GM23338 (cell line): ENCODE results near the gene HNF4A. TPM values are rescaled to one million over a fixed set of nuclear protein-coding genes. Genes with fewer than 3 reads are reported as not detected.

Experiments
- ATAC-seq: fragments of 200-7000 bp; cut with Tn5 transposase; 3 replicates; pipeline ENCODE4 v1.9.1; 2020
- DNase-seq: peaks from one replicate; pipeline ENCODE4 v3.0.0-alpha.2; 2015; ENCODE audit warnings: low spot score
- H2AFZ ChIP-seq: fragments of 200-600 bp; sonication (generic); 2 replicates; pipeline ENCODE4 v1.8.0; 2016; ENCODE audit warnings: antibody characterized with exemption, mild to moderate bottlenecking, moderate library complexity
- H3F3A ChIP-seq: fragments of 200-600 bp; sonication (generic); replicated peaks from 2 replicates; pipeline ENCODE4 v1.8.0; 2017; ENCODE audit warnings: antibody characterized with exemption, mixed run types, low read depth
- H3K27ac ChIP-seq: fragments of 200-600 bp; sonication (generic); 2 replicates; pipeline ENCODE4 v1.6.1; 2016; ENCODE audit warnings: low read depth
- H3K27me3 ChIP-seq: fragments of 200-600 bp; sonication (generic); 2 replicates; pipeline ENCODE4 v1.8.0; 2016; ENCODE audit warnings: mild to moderate bottlenecking, mixed run types, moderate library complexity; ENCODE audit not compliant: insufficient read depth
- H3K36me3 ChIP-seq: fragments of 200-600 bp; sonication (generic); 2 replicates; pipeline ENCODE4 v1.8.0; 2016; ENCODE audit warnings: mild to moderate bottlenecking; ENCODE audit not compliant: insufficient read depth
- H3K4me1 ChIP-seq: fragments of 200-600 bp; sonication (generic); 2 replicates; pipeline ENCODE4 v1.8.0; 2016; ENCODE audit warnings: mild to moderate bottlenecking, moderate library complexity; ENCODE audit not compliant: insufficient read depth
- H3K4me2 ChIP-seq: fragments of 200-600 bp; sonication (generic); 2 replicates; pipeline ENCODE4 v1.7.1; 2017; ENCODE audit warnings: mixed run types
- H3K4me3 ChIP-seq: fragments of 200-600 bp; sonication (generic); 2 replicates; pipeline ENCODE4 v1.6.1; 2016; ENCODE audit warnings: mixed run types
- H3K79me2 ChIP-seq: fragments of 200-600 bp; sonication (generic); replicated peaks from 2 replicates; pipeline ENCODE4 v1.8.0; 2017; ENCODE audit warnings: mild to moderate bottlenecking; ENCODE audit not compliant: insufficient read depth
- H3K9me2 ChIP-seq: fragments of 200-600 bp; sonication (generic); 2 replicates; pipeline ENCODE4 v1.8.0; 2017; ENCODE audit not compliant: insufficient read depth
- H4K20me1 ChIP-seq: fragments of 200-600 bp; sonication (generic); replicated peaks from 2 replicates; pipeline ENCODE4 v1.8.0; 2017; ENCODE audit warnings: mild to moderate bottlenecking; ENCODE audit not compliant: insufficient read depth
- H3K27ac Mint-ChIP-seq: 2 replicates; pipeline ENCODE4 v1.8.0; 2020; ENCODE audit warnings: inconsistent platforms, mild to moderate bottlenecking, moderate library complexity, mixed read lengths
- H3K27me3 Mint-ChIP-seq: 3 replicates; pipeline ENCODE4 v1.8.0; 2022; ENCODE audit warnings: low read depth, mild to moderate bottlenecking, moderate library complexity, mixed read lengths, inconsistent platforms; ENCODE audit not compliant: insufficient read depth, poor library complexity
- H3K36me3 Mint-ChIP-seq: 3 replicates; pipeline ENCODE4 v1.8.0; 2021; ENCODE audit warnings: low read depth, mild to moderate bottlenecking, inconsistent platforms, moderate library complexity, mixed read lengths
- H3K4me1 Mint-ChIP-seq: 3 replicates; pipeline ENCODE4 v1.8.0; 2020; ENCODE audit warnings: mild to moderate bottlenecking, inconsistent platforms, mixed read lengths
- H3K4me3 Mint-ChIP-seq: 3 replicates; pipeline ENCODE4 v1.8.0; 2021; ENCODE audit warnings: moderate library complexity, mild to moderate bottlenecking, inconsistent platforms, mixed read lengths
- H3K9me3 Mint-ChIP-seq: 3 replicates; pipeline ENCODE4 v1.8.0; 2020; ENCODE audit warnings: moderate library complexity, mild to moderate bottlenecking, inconsistent platforms, mixed read lengths
- CTCF ChIP-seq, 2 experiments: fragments of 200-600 bp in 1 of 2; sonication (generic) in 1 of 2; conservative IDR thresholded peaks; 2 replicates each; pipeline versions ENCODE4 v1.5.1 to v1.6.1; 2016 to 2017; ENCODE audit warnings: antibody characterized with exemption in 2 of 2, low read depth in 2 of 2, mild to moderate bottlenecking in 2 of 2, moderate library complexity in 1 of 2
- ETS1 ChIP-seq: IDR thresholded peaks from 2 replicates; pipeline ENCODE4 v1.6.1; 2016; ENCODE audit warnings: antibody characterized with exemption
- EZH2phosphoT487 ChIP-seq: fragments of 200-600 bp; sonication (generic); IDR thresholded peaks from one replicate; pipeline ENCODE4 v1.8.1; 2018; ENCODE audit warnings: antibody characterized with exemption; ENCODE audit not compliant: unreplicated experiment
- JUNB ChIP-seq: IDR thresholded peaks from one replicate; pipeline ENCODE4 v1.6.1; 2016; ENCODE audit warnings: antibody characterized with exemption; ENCODE audit not compliant: unreplicated experiment
- POLR2AphosphoS5 ChIP-seq: IDR thresholded peaks from 2 replicates; pipeline ENCODE4 v1.6.1; 2016; ENCODE audit warnings: antibody characterized with exemption, low read depth
- REST ChIP-seq: IDR thresholded peaks from one replicate; pipeline ENCODE4 v1.6.1; 2018; ENCODE audit warnings: antibody characterized with exemption; ENCODE audit not compliant: unreplicated experiment
- STAT1 ChIP-seq: IDR thresholded peaks from one replicate; pipeline ENCODE4 v1.6.1; 2016; ENCODE audit warnings: antibody characterized with exemption; ENCODE audit not compliant: unreplicated experiment
- polyA plus RNA-seq: library from polyadenylated mRNA; unstranded; fragments of >200 nt; fragmentation: Nextera tagmentation; extraction: Ambion mirVana; gene quantifications from 2 replicates; pipeline ENCODE4 v1.2.1, GENCODE V29; 2016
- total RNA-seq: library from RNA; depleted of rRNA; stranded (reverse); fragments of >200 nt; shearing (Covaris generic); gene quantifications from 2 replicates; pipeline ENCODE4 v1.2.3, GENCODE V29; 2014

The HNF4A gene
- total and polyA plus RNA-seq, 2 experiments from 2014 or later: not detected

DNA sequence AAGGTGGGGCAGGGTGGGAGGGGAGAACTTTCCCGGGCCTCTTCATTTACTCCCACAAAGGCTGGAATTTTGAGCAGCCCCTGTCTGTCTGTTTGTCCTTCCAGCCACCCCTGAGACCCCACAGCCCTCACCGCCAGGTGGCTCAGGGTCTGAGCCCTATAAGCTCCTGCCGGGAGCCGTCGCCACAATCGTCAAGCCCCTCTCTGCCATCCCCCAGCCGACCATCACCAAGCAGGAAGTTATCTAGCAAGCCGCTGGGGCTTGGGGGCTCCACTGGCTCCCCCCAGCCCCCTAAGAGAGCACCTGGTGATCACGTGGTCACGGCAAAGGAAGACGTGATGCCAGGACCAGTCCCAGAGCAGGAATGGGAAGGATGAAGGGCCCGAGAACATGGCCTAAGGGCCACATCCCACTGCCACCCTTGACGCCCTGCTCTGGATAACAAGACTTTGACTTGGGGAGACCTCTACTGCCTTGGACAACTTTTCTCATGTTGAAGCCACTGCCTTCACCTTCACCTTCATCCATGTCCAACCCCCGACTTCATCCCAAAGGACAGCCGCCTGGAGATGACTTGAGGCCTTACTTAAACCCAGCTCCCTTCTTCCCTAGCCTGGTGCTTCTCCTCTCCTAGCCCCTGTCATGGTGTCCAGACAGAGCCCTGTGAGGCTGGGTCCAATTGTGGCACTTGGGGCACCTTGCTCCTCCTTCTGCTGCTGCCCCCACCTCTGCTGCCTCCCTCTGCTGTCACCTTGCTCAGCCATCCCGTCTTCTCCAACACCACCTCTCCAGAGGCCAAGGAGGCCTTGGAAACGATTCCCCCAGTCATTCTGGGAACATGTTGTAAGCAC, 74.1 kb downstream of the HNF4A start:
- H3K4me3 ChIP-seq: no peak overlapping the region
- Mint-ChIP-seq H3K9me3 (no peaks in the 10 kb centered on the region), H3K4me3 (no peak overlapping the region), H3K4me1 (no peaks in the 10 kb centered on the region), H3K27ac (no peak overlapping the region), H3K27me3 (peaks cover 7% of the 10 kb centered on the region), H3K36me3 (no peaks in the 10 kb centered on the region)
- no peak overlapping the region for H2AFZ ChIP-seq
- TF ChIP-seq POLR2AphosphoS5 (no peak), REST (no peak), CTCF (conservative IDR thresholded peaks at IDR 0.05; ENCODE audit: low read depth in 2 of 2) (no peak), STAT1 (no peak), EZH2phosphoT487 (no peak), JUNB (no peak)
- H3K4me1 ChIP-seq: no peaks in the 10 kb centered on the region
- H3F3A ChIP-seq: no peaks in the 10 kb centered on the region
- no peaks in the 10 kb centered on the region for H3K27me3 ChIP-seq
- no peak overlapping the region for H3K27ac ChIP-seq
- H3K4me2 ChIP-seq: no peak overlapping the region
- no peaks in the 10 kb centered on the region for H4K20me1 ChIP-seq
- no peaks in the 10 kb centered on the region for H3K79me2 ChIP-seq
- H3K36me3 ChIP-seq: no peaks in the 10 kb centered on the region
- ATAC-seq (no peak), DNase-seq (no peak)
- peaks cover 4% of the 10 kb centered on the region; the same call in 1 of the 2 replicates for H3K9me2 ChIP-seq

DNA sequence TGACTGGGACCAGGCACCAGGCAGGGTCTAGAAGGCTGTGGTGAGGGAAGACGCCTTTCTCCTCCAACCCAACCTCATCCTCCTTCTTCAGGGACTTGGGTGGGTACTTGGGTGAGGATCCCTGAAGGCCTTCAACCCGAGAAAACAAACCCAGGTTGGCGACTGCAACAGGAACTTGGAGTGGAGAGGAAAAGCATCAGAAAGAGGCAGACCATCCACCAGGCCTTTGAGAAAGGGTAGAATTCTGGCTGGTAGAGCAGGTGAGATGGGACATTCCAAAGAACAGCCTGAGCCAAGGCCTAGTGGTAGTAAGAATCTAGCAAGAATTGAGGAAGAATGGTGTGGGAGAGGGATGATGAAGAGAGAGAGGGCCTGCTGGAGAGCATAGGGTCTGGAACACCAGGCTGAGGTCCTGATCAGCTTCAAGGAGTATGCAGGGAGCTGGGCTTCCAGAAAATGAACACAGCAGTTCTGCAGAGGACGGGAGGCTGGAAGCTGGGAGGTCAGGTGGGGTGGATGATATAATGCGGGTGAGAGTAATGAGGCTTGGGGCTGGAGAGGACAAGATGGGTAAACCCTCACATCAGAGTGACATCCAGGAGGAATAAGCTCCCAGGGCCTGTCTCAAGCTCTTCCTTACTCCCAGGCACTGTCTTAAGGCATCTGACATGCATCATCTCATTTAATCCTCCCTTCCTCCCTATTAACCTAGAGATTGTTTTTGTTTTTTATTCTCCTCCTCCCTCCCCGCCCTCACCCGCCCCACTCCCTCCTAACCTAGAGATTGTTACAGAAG, 75.0 kb downstream of the HNF4A start:
- no peaks in the 10 kb centered on the region for H3K79me2 ChIP-seq
- H3K4me3 ChIP-seq: no peak overlapping the region
- H3K9me2 ChIP-seq: peaks cover 4% of the 10 kb centered on the region; the same call in 1 of the 2 replicates
- no peak for DNase-seq
- H3K27ac ChIP-seq: no peak overlapping the region
- H3K36me3 Mint-ChIP-seq: no peaks in the 10 kb centered on the region
- H3K36me3 ChIP-seq: no peaks in the 10 kb centered on the region
- ATAC-seq: no peak
- H3K4me2 ChIP-seq: no peak overlapping the region
- no peaks in the 10 kb centered on the region for H3K4me1 Mint-ChIP-seq
- peaks cover 7% of the 10 kb centered on the region for H3K27me3 Mint-ChIP-seq
- no peaks in the 10 kb centered on the region for H4K20me1 ChIP-seq
- H3K4me3 Mint-ChIP-seq: no peak overlapping the region
- no peaks in the 10 kb centered on the region for H3F3A ChIP-seq
- H2AFZ ChIP-seq: no peak overlapping the region
- H3K9me3 Mint-ChIP-seq: no peaks in the 10 kb centered on the region
- no peaks in the 10 kb centered on the region for H3K27me3 ChIP-seq
- H3K4me1 ChIP-seq: no peaks in the 10 kb centered on the region
- no peak overlapping the region for H3K27ac Mint-ChIP-seq
- no peak for TF ChIP-seq ETS1
